Liver (tissue), 3 donors: ENCODE data around the gene HORMAD2.

Experiments
- TF ChIP-seq, protein P1 (sequence below): fragments of 150-350 bp; IDR thresholded peaks from 2 replicates; pipeline ENCODE4 v1.5.1; 2017; ENCODE audit warnings: improper control_type of control experiment, low read depth, low read length; ENCODE audit not compliant: missing input control
- TF ChIP-seq, protein P2 (sequence below): IDR thresholded peaks from 2 replicates; pipeline ENCODE4 v1.6.1; 2016; ENCODE audit warnings: antibody characterized with exemption
- TF ChIP-seq, protein P3 (sequence below): IDR thresholded peaks from 2 replicates; pipeline ENCODE4 v1.6.1; 2016; ENCODE audit warnings: antibody characterized with exemption
- TF ChIP-seq, protein P4 (sequence below): IDR thresholded peaks from 2 replicates; pipeline ENCODE4 v1.6.1; 2016; ENCODE audit warnings: antibody characterized with exemption
- donor health status: healthy.
- donor health status: healthy.

DNA sequence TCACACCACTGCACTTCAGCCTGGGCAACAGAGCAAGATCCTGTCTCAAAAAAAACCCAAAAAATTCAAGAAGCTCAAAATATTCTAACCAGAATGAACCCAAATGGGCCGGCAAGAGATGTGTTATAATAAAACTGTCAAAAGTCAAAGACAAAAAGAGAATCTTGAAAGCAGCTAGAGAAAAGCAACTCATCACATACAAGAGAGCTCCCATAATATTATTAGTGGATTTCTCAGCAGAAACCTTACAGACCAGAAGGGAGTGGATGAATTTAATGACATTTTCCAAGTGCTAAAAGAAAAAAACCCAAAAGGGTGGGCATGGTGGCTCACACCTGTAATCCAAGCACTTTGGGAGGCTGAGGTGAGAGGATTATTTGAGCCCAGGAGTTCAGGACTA, 22.9 kb upstream of the HORMAD2 start:
- TF ChIP-seq, protein P1, sequence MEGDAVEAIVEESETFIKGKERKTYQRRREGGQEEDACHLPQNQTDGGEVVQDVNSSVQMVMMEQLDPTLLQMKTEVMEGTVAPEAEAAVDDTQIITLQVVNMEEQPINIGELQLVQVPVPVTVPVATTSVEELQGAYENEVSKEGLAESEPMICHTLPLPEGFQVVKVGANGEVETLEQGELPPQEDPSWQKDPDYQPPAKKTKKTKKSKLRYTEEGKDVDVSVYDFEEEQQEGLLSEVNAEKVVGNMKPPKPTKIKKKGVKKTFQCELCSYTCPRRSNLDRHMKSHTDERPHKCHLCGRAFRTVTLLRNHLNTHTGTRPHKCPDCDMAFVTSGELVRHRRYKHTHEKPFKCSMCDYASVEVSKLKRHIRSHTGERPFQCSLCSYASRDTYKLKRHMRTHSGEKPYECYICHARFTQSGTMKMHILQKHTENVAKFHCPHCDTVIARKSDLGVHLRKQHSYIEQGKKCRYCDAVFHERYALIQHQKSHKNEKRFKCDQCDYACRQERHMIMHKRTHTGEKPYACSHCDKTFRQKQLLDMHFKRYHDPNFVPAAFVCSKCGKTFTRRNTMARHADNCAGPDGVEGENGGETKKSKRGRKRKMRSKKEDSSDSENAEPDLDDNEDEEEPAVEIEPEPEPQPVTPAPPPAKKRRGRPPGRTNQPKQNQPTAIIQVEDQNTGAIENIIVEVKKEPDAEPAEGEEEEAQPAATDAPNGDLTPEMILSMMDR: no peak
- TF ChIP-seq, protein P2, sequence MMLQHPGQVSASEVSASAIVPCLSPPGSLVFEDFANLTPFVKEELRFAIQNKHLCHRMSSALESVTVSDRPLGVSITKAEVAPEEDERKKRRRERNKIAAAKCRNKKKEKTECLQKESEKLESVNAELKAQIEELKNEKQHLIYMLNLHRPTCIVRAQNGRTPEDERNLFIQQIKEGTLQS: no peak
- TF ChIP-seq, protein P3, sequence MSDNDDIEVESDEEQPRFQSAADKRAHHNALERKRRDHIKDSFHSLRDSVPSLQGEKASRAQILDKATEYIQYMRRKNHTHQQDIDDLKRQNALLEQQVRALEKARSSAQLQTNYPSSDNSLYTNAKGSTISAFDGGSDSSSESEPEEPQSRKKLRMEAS: no peak
- TF ChIP-seq, protein P4, sequence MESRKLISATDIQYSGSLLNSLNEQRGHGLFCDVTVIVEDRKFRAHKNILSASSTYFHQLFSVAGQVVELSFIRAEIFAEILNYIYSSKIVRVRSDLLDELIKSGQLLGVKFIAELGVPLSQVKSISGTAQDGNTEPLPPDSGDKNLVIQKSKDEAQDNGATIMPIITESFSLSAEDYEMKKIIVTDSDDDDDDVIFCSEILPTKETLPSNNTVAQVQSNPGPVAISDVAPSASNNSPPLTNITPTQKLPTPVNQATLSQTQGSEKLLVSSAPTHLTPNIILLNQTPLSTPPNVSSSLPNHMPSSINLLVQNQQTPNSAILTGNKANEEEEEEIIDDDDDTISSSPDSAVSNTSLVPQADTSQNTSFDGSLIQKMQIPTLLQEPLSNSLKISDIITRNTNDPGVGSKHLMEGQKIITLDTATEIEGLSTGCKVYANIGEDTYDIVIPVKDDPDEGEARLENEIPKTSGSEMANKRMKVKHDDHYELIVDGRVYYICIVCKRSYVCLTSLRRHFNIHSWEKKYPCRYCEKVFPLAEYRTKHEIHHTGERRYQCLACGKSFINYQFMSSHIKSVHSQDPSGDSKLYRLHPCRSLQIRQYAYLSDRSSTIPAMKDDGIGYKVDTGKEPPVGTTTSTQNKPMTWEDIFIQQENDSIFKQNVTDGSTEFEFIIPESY: no peak
